ENCODE data around the gene NTSR1.

DNA sequence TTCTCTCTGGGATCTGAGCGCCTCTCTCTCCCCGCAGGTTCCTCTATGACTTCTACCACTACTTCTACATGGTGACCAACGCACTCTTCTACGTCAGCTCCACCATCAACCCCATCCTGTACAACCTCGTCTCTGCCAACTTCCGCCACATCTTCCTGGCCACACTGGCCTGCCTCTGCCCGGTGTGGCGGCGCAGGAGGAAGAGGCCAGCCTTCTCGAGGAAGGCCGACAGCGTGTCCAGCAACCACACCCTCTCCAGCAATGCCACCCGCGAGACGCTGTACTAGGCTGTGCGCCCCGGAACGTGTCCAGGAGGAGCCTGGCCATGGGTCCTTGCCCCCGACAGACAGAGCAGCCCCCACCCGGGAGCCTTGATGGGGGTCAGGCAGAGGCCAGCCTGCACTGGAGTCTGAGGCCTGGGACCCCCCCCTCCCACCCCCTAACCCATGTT is 51.4 kb downstream of the NTSR1 start:
- TF ChIP-seq EZH2phosphoT487 (IDR thresholded peaks at IDR 0.05; ENCODE audit: insufficient read depth, low read depth) (no peak), EZH2 (IDR thresholded peaks at IDR 0.05; ENCODE audit: insufficient read depth, poor library complexity, severe bottlenecking) (no peak)
